Liver (tissue), 9 donors: ENCODE results near the gene BAAT. TPM values are rescaled to one million over a fixed set of nuclear protein-coding genes. Genes with fewer than 3 reads are reported as not detected.

Experiments
- DNase-seq: peaks from one replicate; pipeline ENCODE4 v3.0.0-alpha.2; 2017; ENCODE audit warnings: low spot score
- H3K27ac ChIP-seq, 2 donors: one replicate each; pipeline ENCODE4 v1.7.0; 2013; ENCODE audit warnings: inconsistent platforms in 2 of 2, low read length in 2 of 2, control low read depth in 1 of 2, low read depth in 1 of 2, mild to moderate bottlenecking in 1 of 2
- H3K27me3 ChIP-seq, 4 donors: one replicate each; pipeline versions ENCODE4 v1.6.1 to v1.7.0; 2013; ENCODE audit warnings: low read length in 3 of 4, inconsistent platforms in 1 of 4, mild to moderate bottlenecking in 1 of 4, moderate library complexity in 1 of 4; ENCODE audit not compliant: control insufficient read depth in 4 of 4, insufficient read depth in 4 of 4
- H3K36me3 ChIP-seq, 4 donors: one replicate each; pipeline versions ENCODE4 v1.6.1 to v1.7.0; 2013; ENCODE audit warnings: low read length in 3 of 4, mild to moderate bottlenecking in 3 of 4, low read depth in 1 of 4, moderate library complexity in 1 of 4; ENCODE audit not compliant: control insufficient read depth in 4 of 4, insufficient read depth in 3 of 4
- H3K4me1 ChIP-seq, 4 donors: one replicate each; pipeline versions ENCODE4 v1.6.1 to v1.7.0; 2013; ENCODE audit warnings: low read length in 3 of 4, mild to moderate bottlenecking in 3 of 4, moderate library complexity in 1 of 4; ENCODE audit not compliant: control insufficient read depth in 4 of 4, insufficient read depth in 4 of 4
- H3K4me3 ChIP-seq, 3 donors: one replicate each; pipeline versions ENCODE4 v1.6.1 to v1.7.0; 2013; ENCODE audit warnings: low read length in 3 of 3, control low read depth in 1 of 3, low read depth in 1 of 3, mild to moderate bottlenecking in 1 of 3
- H3K9ac ChIP-seq, 2 donors: one replicate each; pipeline ENCODE4 v1.7.0; 2013; ENCODE audit warnings: low read length in 2 of 2, mild to moderate bottlenecking in 2 of 2, moderate library complexity in 2 of 2, control low read depth in 1 of 2, low read depth in 1 of 2
- H3K9me3 ChIP-seq, 4 donors: one replicate each; pipeline versions ENCODE4 v1.6.1 to v1.7.0; 2013; ENCODE audit warnings: low read length in 3 of 4; ENCODE audit not compliant: control insufficient read depth in 4 of 4
- EGR1 ChIP-seq, 2 donors: IDR thresholded peaks; 2 replicates each; pipeline ENCODE4 v1.6.1; 2016 to 2018; ENCODE audit warnings: antibody characterized with exemption in 2 of 2, low read depth in 2 of 2
- FOXA2 ChIP-seq: IDR thresholded peaks from 2 replicates; pipeline ENCODE4 v1.6.1; 2016; ENCODE audit warnings: antibody characterized with exemption
- HNF4A ChIP-seq, 2 donors: conservative IDR thresholded peaks; 2 replicates each; pipeline ENCODE4 v1.6.1; 2016; ENCODE audit warnings: antibody characterized with exemption in 2 of 2, mild to moderate bottlenecking in 2 of 2
- JUND ChIP-seq, 2 donors: IDR thresholded peaks; 2 replicates each; pipeline ENCODE4 v1.6.1; 2016; ENCODE audit warnings: antibody characterized with exemption in 2 of 2
- NR2F2 ChIP-seq: IDR thresholded peaks from 2 replicates; pipeline ENCODE4 v1.6.1; 2016; ENCODE audit warnings: antibody characterized with exemption
- RAD21 ChIP-seq, 2 donors: IDR thresholded peaks; 2 replicates each; pipeline ENCODE4 v1.6.1; 2016; ENCODE audit warnings: antibody characterized with exemption in 2 of 2, mild to moderate bottlenecking in 2 of 2
- TAF1 ChIP-seq: conservative IDR thresholded peaks from 2 replicates; pipeline ENCODE4 v1.6.1; 2016; ENCODE audit warnings: antibody characterized with exemption, mild to moderate bottlenecking
- ZBTB33 ChIP-seq: IDR thresholded peaks from 2 replicates; pipeline ENCODE4 v1.6.1; 2016; ENCODE audit warnings: antibody characterized with exemption
- WGBS: extraction: QIAGEN DNeasy Blood & Tissue Kit; methylation state at CpG from one replicate; pipeline ENCODE4 v1.1.7; 2013; 5-methylcytosine and 5-hydroxymethylcytosine counted together
- polyA plus RNA-seq, 2 donors: library from polyadenylated mRNA; stranded (reverse) in 1 of 2; unstranded in 1 of 2; fragments of 200-250 nt in 1 of 2; fragments of >200 nt in 1 of 2; fragmentation: Nextera tagmentation in 1 of 2; extraction: Ambion mirVana in 1 of 2; gene quantifications; one replicate each; pipeline versions ENCODE4 v1.2.1 to v1.2.3, GENCODE V29; 2013 to 2015
- total RNA-seq, 2 donors: library from RNA; depleted of rRNA; stranded (reverse); fragments of >200 nt; gene quantifications; one replicate each; pipeline ENCODE4 v1.2.3, GENCODE V29; 2014
- TF ChIP-seq, protein P1 (sequence below): fragments of 150-350 bp; IDR thresholded peaks from 2 replicates; pipeline ENCODE4 v1.5.1; 2017; ENCODE audit warnings: improper control_type of control experiment, low read depth, low read length; ENCODE audit not compliant: missing input control
- donor health status: healthy.
- donor health status: healthy.
- donor health status: healthy.
- donor health status: healthy.
- donor health status: healthy.

BAAT gene
- total and polyA plus RNA-seq, 4 donors, result 31.9 to 275 (median 151) TPM

DNA sequence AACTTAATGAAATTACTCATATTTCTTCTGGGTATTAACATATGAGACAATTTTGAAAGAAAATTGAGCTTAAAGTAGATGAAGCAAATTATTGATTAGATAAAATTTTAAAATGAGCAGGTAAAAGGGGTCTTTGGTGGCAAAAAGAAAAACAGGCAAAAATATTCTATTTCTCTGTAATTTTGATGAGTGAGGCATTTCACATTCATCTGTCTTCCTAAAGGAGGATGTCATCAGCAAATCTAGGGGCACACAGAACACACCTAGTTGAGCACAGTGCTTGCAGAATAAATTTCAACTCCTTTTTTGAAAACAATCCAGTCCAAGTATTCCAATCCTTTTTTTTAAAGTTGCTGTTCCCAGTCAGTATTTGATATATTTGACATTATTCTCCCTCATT lies 30.0 kb upstream of the BAAT start:
- H3K27me3 ChIP-seq, result no peaks in the 10 kb centered on the region
- no peak overlapping the region for H3K4me3 ChIP-seq
- no peaks in the 10 kb centered on the region for H3K4me1 ChIP-seq
- H3K9ac ChIP-seq, result no peak overlapping the region
- TF ChIP-seq, protein P1, sequence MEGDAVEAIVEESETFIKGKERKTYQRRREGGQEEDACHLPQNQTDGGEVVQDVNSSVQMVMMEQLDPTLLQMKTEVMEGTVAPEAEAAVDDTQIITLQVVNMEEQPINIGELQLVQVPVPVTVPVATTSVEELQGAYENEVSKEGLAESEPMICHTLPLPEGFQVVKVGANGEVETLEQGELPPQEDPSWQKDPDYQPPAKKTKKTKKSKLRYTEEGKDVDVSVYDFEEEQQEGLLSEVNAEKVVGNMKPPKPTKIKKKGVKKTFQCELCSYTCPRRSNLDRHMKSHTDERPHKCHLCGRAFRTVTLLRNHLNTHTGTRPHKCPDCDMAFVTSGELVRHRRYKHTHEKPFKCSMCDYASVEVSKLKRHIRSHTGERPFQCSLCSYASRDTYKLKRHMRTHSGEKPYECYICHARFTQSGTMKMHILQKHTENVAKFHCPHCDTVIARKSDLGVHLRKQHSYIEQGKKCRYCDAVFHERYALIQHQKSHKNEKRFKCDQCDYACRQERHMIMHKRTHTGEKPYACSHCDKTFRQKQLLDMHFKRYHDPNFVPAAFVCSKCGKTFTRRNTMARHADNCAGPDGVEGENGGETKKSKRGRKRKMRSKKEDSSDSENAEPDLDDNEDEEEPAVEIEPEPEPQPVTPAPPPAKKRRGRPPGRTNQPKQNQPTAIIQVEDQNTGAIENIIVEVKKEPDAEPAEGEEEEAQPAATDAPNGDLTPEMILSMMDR, result no peak
- no peak for TF ChIP-seq RAD21 (IDR thresholded peaks at IDR 0.05)
- TF ChIP-seq TAF1, result no peak
- no peak for TF ChIP-seq EGR1 (IDR thresholded peaks at IDR 0.05; ENCODE audit: low read depth in 2 of 2)
- TF ChIP-seq JUND (IDR thresholded peaks at IDR 0.05), result peak in 1 of 2 donors; percentile 15
- TF ChIP-seq HNF4A (conservative IDR thresholded peaks at IDR 0.05), result no peak
- H3K9me3 ChIP-seq, result peaks cover 8 to 35% (median 20%) of the 10 kb centered on the region in 4 donors
- no peak overlapping the region for H3K27ac ChIP-seq
- H3K36me3 ChIP-seq, result no peaks in the 10 kb centered on the region
- no peak for DNase-seq

- Histone ChIP-seq H3K27me3 (no peaks in the 10 kb centered on the region), H3K4me1 (no peaks in the 10 kb centered on the region), H3K4me3 (peak overlapping the region in 2 of 3 donors; percentile 54 to 57), H3K9me3 (peaks cover 34 to 88% (median 60%) of the 10 kb centered on the region in 4 donors), H3K27ac (no peak overlapping the region), H3K9ac (no peak overlapping the region), H3K36me3 (peaks cover 10 to 55% (median 50%) of the 10 kb centered on the region in 4 donors)
- WGBS, result 98% methylated on average over 4 of the region's 4 CpGs
- DNase-seq, result no peak
- no peak for TF ChIP-seq NR2F2
- TF ChIP-seq ZBTB33, result no peak
Measured at GRCh38 chr9:101409079-101409477, 24.3 kb upstream of the BAAT start.

DNA sequence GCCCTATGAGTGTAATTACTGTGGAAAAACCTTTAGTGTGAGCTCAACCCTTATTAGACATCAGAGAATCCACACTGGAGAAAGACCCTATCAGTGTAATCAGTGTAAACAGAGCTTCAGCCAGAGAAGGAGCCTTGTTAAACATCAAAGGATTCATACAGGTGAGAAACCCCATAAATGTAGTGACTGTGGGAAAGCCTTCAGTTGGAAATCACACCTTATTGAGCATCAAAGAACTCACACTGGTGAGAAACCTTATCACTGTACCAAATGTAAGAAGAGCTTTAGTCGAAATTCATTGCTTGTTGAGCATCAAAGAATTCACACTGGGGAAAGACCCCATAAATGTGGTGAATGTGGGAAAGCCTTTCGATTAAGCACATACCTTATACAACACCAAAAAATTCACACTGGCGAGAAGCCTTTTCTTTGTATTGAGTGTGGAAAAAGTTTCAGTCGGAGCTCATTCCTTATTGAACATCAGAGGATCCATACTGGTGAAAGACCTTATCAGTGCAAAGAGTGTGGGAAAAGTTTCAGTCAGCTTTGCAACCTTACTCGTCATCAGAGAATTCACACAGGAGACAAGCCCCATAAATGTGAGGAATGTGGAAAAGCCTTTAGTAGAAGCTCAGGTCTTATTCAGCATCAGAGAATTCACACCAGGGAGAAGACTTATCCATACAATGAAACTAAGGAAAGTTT lies 23.7 kb upstream of the BAAT start:
- 98% methylated on average over 5 of the region's 5 CpGs for WGBS
- H3K4me1 ChIP-seq, result no peaks in the 10 kb centered on the region

More for the DNA sequence above, 23.7 kb upstream of the BAAT start:
- peaks cover 12 to 61% (median 56%) of the 10 kb centered on the region in 4 donors for H3K36me3 ChIP-seq
- peak overlapping the region in 2 of 3 donors; percentile 54 to 57 for H3K4me3 ChIP-seq
- no peak for TF ChIP-seq FOXA2
- TF ChIP-seq NR2F2, result no peak
- no peak overlapping the region for H3K27ac ChIP-seq
- DNase-seq, result no peak
- no peak overlapping the region for H3K9ac ChIP-seq
- peaks cover 35 to 88% (median 61%) of the 10 kb centered on the region in 4 donors for H3K9me3 ChIP-seq
- no peaks in the 10 kb centered on the region for H3K27me3 ChIP-seq
